Measurements from ENCODE around the gene ATP7B.

The ATP7B gene

DNA sequence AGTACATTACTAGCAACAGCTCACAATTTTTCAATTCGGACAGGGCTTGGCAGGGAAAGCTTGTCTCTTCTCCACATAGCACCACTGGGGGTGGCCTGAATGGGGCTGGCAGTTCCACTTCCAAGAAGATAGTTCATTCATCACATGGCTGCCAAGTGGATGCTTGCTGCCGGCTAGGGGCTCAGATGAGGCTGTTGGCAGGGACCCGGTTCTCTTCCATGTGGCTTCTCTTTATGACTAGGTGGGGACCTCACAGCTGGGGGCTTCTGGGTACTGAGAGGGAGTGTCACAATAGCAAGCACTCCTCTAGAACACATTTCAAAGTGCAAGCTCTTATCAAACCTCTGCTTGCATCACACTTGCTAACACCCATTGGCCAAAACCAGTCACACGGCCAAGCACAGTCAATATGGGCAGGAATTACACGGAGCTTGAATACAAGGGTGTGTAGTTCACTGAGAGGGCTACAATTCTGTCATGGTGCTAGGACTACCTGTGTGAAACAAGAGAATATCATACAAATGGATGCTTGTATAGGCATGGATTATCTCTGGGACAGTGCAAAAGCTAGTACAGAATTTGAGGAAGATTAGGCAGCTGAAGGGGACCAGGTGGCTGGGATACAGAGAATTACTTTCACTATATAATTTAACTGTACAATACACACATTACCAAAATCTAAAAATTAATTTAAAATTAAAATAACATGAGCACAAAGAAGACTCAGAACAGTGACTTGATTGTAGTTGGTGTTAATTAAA is 32.3 kb downstream of the ATP7B start:
- DNase-seq (ENCODE audit: low spot score) = no peak

DNA sequence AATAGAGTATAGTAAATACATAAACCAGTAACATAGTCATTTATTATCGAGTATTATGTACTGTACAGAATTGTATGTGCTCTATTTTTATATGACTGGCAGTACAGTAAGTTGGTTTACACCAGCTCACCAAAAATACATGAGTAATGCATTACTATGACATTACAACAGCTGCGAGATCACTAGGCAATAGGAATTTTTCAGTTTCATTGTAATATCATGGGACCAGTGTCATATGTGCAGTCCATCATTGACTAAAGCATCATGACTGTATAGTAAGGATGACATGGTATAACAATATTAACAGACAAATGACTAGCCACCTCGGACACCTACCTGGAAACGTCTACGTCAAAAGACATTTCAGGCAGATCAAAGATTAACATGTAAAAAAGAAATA is 33.6 kb downstream of the ATP7B start:
- no peak for DNase-seq (ENCODE audit: low spot score)

GRCh38 chr13:51976890-51977289 is 34.4 kb downstream of the ATP7B start:
- DNase-seq (ENCODE audit: low spot score) = no peak

DNA sequence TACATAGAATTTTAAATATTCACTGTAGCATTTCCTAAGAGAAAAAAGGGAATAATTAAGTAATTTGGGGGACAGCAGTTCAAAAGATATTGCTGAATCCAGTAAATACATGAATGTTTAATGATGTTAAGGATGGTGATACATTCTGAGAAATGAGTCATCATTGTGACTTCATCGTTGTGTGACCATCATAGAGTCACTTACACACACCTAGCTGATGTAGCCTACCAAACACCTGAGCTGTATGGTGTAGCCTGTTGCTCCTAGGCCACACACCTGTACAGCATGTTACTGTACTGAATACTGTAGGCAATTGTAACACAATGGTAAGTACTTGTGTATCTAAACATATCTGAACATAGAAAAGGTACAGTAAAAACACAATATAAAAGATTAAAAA is 34.8 kb downstream of the ATP7B start:
- no peak for DNase-seq (ENCODE audit: low spot score)

GRCh38 chr13:51974482-51974881 is 36.8 kb downstream of the ATP7B start:
- DNase-seq (ENCODE audit: low spot score) = no peak

DNA sequence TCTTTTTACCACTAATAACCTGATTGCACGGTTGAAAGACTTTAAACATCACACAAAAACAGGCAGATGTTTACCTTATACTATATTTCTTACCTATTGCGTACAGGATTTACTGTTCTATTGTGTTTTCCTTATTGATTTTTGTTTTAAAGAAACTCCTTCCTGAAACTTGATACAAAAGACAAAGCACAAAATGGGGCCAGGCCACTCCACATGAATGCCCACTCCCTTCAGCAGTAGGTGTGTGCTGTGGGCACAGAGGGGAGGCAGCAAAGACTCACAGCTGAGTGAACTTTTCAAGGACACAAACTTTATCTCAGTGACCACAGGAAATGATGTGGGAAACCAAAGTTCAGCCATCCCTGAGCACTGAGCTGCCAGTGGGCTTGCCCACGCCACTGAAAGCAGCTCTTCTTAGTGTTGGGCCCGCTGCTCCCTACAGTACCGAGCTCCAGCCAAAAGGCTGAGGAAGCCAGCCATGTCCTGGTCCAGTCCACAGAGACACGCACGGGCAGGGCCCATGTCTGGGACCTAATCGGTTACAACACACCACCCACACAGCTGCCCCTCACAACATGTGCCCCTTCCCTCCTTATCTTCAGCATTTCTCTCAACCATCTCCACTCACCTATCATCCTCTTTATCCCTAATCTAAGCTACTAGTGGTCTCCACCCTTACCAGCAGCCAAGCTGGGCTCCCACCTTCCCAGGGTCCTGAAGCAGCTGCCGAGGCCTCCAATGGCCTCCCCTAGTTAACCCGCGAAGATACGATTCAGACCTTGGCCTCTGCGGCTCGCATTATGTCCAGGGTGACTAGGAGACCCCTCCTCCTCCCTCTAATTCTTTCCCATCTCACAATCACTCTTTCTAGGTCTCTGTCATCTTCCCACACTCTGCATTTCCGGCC is 39.5 kb downstream of the ATP7B start:
- no peak for DNase-seq (ENCODE audit: low spot score)

DNA sequence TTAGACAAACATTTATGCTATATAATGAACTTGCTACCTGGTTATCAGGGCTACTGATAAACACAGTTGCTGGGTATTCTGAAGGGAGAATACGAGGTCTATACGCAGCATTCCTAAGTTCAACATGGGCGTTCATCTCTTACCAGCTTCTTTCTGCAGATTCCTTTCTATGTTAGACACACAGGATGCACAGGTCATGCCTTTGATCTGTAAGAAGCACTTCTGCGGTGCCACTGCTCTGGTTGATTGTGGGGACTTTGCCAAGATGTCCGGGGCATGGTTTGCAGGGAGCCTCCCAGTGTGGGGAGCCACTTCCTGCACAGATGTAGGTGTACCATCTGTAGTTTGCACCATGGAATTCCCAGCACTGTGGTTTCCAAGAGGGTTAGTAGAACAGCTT is 40.9 kb downstream of the ATP7B start:
- peak; percentile 65 for DNase-seq (ENCODE audit: low spot score)

DNA sequence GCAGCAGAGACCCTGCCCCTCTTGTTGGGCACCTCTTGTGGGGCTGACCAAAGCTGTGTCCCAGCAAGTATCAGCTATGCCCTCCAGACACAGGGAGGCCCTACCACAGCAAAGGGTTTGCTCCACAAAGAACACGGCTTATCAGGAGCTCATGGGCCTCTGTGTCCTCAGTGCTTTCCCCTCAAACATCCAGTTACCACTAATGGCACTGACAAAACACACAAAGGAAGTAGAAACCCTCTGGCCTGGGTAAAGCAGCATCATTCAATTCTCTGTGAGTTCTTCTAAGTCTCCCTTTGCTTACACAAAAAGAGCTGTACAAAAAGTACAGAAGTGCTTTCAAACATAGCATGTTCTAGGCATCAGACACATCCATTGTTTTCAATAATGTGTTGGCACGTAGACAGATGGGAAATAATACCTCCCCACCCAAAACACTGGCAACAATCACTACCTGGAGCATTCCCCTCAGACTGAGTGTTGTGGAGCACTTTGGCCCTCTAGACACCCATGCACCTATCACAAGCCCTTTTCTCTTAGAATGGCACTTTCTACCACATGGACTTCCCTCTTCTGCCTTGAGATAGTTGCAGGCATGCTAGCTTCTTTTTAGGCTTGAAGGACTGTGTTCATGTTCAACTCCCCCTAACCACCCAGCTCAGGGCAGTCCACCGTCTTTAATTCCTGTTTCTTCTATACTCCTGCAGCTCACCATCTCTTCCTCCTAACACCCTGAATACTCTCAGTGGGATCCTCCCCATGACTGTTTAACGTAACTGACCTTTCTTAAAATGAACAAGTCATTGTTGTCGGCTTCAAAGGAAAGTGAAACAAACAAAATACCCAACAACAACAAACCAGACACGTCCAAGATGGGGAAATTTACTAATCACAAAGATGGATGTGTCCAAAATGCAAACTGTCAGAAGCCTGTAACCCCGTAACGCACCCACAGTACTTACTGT is 43.5 kb downstream of the ATP7B start:
- no peak for DNase-seq (ENCODE audit: low spot score)

GRCh38 chr13:51966186-51966585 is 45.1 kb downstream of the ATP7B start:
- no peak for DNase-seq (ENCODE audit: low spot score)

GRCh38 chr13:51961493-51962403 is 49.5 kb downstream of the ATP7B start:
- DNase-seq (ENCODE audit: low spot score) = no peak

- DNase-seq (ENCODE audit: low spot score) = no peak
Observed at GRCh38 chr13:51960766-51961165, 50.5 kb downstream of the ATP7B start.

GRCh38 chr13:51959773-51960172 is 51.5 kb downstream of the ATP7B start:
- DNase-seq (ENCODE audit: low spot score) = no peak

DNA sequence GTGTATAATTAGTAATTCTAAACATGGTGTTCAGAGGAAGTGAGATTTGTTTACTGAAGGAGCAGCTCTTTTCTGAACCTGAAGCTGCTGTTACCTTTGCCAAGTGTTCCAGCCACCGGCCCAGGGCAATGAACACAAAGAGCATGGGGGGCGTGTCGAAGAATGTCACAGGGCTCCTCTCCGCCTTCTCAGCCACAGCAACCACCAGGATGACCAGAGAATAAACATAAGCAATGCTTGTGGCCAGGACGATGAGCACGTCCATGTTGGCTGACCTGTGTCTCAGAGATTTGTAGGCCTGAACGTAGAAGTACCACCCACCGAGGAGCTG is 53.1 kb downstream of the ATP7B start:
- no peak for DNase-seq (ENCODE audit: low spot score)

DNA sequence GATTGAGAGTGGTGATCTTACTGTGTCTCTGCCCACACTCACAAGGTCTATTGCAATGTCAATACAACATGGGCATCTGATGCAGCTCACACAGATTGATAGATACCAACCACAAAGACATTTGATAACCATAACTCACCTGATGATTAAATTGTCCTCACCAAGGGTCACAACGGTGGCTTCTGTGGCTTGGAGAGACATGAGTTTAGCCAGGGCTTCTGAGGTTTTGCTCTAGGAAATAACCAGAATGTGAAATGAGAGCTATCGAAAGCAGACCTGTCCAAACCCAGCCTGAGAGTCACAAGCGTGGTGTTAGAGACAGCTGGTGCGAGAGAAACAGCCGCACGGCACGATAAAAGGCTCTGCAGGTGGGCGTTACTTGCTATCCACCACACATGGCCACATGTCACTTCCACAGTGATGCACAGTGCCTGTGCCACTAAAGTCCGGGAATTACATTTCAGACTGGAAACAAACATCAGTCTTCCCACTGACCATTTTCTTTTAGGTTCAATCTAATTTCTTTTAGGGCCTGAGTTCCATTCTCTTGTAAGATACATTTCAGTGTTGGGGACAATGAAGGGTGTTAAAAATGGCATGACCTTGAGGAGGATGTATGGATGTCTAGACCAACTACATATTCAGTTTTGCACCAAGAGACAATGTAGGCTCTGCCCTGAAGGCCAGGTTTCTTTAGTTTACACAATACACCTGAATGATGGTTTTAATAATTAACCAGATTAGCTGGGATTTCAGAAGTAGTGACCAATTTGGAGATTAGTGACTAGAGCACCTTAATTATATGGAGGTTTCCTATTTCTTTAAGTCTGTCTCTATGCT is 53.7 kb downstream of the ATP7B start:
- no peak for DNase-seq (ENCODE audit: low spot score)

DNA sequence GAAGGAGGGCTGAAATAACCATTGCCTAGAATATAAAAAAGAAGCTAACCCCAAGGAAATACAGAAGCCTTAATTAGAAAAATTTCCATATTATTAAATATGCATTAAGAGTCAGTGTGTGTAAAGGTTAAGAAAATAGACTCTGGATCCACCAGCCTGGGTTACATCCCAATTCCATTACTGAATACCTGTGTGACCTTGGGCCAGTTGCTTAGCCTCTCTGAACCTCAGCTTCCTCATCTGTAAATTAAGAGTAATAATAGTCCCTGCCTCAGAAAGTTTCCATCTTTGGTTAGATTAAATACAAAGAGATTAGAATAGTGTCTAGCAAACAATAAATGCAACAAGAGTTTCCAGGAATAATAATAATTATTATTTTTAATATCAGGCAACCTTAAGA is 54.5 kb downstream of the ATP7B start:
- no peak for DNase-seq (ENCODE audit: low spot score)

DNA sequence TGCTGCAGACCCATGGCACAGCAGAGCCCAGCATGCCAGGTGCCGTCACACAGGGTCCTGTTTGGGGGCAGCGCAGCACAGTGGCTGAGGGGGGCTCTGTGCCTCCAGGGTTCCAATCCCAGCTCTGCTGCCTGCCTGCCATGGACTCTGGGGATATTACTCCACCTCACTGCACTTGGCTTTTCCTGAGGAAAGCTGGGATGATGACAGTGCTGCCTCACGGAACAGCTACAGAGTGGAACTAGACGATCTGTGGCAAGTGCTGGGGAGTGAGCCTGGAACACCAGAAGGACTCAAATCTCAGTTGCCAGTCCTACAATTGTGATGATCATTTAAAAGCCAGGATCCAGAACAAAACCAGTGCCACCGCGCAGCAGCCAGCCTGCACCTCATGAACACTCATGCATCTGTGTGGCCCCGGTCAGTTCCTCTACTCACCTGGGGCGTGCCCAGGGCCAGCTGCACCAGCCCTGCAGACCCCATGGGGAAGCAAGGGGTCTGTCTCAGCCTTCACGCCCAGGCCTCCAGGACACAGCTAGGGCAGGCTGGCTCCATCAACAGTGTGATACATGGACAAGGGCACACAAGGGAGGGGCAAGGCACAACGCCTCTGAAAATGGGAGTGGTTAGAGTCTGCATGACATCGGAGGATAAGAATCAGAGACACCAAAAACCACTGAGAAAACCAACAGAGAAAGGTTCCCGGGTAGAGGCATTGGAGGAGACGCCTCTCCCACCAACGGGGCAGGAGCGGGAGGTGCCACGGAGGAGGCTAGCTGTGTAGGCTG is 55.2 kb downstream of the ATP7B start:
- DNase-seq (ENCODE audit: low spot score) = no peak

- no peak for DNase-seq (ENCODE audit: low spot score)
Observed at GRCh38 chr13:51955281-51955771, 55.9 kb downstream of the ATP7B start.

DNA sequence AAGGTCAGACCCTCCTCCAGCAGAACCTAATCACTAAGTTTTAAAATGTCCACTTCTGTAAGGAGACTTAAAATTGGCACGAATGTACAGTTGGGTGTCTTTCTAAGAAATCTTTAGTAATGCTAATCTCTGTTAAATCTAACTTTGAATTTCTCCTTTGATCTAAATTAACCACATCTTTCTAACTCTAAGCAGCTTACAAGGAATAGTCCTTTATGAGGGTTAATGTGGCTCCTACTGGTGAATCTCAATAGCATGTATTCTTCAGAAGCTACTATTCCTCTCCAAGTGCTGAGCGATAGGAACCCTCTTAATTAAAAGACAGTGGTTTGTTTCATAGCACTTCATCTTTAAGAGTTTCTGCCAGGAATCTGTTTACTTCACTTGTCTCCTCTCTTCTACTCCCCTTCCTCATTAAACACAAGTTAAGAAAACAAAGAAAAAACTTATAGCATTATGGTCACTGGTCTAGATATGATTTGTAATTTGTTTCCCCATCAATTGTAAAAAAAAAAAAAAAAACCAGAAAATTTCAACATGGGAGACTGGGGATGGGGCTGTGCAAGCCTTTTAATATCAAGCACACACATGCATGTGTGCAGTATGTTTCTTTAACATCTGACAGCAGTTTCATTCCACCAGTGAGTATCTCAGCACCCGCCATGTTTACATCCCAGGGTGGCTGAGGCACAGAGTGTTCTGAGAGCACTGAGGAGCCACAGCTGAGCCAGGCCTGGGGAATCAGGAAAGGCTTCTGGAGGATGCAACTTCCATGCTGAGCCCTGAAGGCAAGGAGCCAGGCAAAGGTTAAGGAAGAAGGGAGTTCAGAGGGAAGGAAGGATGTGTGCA is 57.7 kb downstream of the ATP7B start:
- DNase-seq (ENCODE audit: low spot score) = no peak
